K562 (cell line): ENCODE results near the gene IGDCC3. TPM values are rescaled to one million over a fixed set of nuclear protein-coding genes. Genes with fewer than 3 reads are reported as not detected.

ENCODE experiments used
- CHCHD3 ChIP-seq: fragments of 250-450 bp; sonication (Bioruptor Pico); IDR thresholded peaks from 2 replicates; pipeline ENCODE4 v2.1.2; 2022; ENCODE audit warnings: mild to moderate bottlenecking
- CTCFL ChIP-seq: IDR thresholded peaks from 2 replicates; pipeline ENCODE4 v1.6.1; 2011; ENCODE audit warnings: borderline replicate concordance, low read depth, mild to moderate bottlenecking, moderate library complexity, low read length; ENCODE audit not compliant: insufficient read depth, poor library complexity, severe bottlenecking
- EHMT2 ChIP-seq: fragments of 450-650 bp; IDR thresholded peaks from 2 replicates; pipeline ENCODE4 v1.6.1; 2018; ENCODE audit warnings: antibody characterized with exemption
- MECOM ChIP-seq: fragments of 250-450 bp; sonication (Bioruptor Pico); IDR thresholded peaks from 2 replicates; pipeline ENCODE4 v1.8.0; 2022; ENCODE audit warnings: inconsistent platforms
- RAD21 ChIP-seq, 2 experiments: fragments of 250-450 bp in 1 of 2; fragments of 450-650 bp in 1 of 2; sonication (Bioruptor Pico) in 1 of 2; formaldehyde crosslinking in 1 of 2; IDR thresholded peaks in 1 of 2; conservative IDR thresholded peaks in 1 of 2; 2 replicates each; pipeline versions ENCODE4 v1.4.0 to v1.8.0; 2020 to 2022; ENCODE audit warnings: mild to moderate bottlenecking in 2 of 2, moderate library complexity in 1 of 2
- SMC3 ChIP-seq: conservative IDR thresholded peaks from 2 replicates; pipeline ENCODE4 v1.6.1; 2011; ENCODE audit warnings: low read depth, low read length, improper control_type of control experiment; ENCODE audit not compliant: insufficient read depth
- SP2 ChIP-seq: IDR thresholded peaks from 2 replicates; pipeline ENCODE4 v1.6.1; 2011; ENCODE audit warnings: mild to moderate bottlenecking, low read depth, low read length, moderate library complexity; ENCODE audit not compliant: poor library complexity, severe bottlenecking; ENCODE audit errors: extremely low read depth
- SPI1 ChIP-seq: IDR thresholded peaks from 2 replicates; pipeline ENCODE4 v1.6.1; 2011; ENCODE audit warnings: low read depth, low read length, control low read depth, borderline replicate concordance
- TEAD1 ChIP-seq, 2 experiments: fragments of 450-650 bp in 1 of 2; sonication (generic) in 1 of 2; formaldehyde crosslinking; IDR thresholded peaks; 2 replicates each; pipeline versions ENCODE4 v1.4.0 to v1.8.0; 2020 to 2022; ENCODE audit warnings: mild to moderate bottlenecking in 2 of 2, missing genetic modification reagents in 1 of 2
- ZKSCAN1 ChIP-seq: fragments of 150-350 bp; IDR thresholded peaks from 2 replicates; pipeline ENCODE4 v1.6.1; 2016; ENCODE audit warnings: low read depth, low read length
- ZNF224 ChIP-seq: sonication (generic); formaldehyde crosslinking; IDR thresholded peaks from 2 replicates; pipeline ENCODE4 v1.8.0; 2022; ENCODE audit warnings: mild to moderate bottlenecking, missing genetic modification reagents
- ZNF239 ChIP-seq: fragments of 250-450 bp; sonication (Bioruptor Pico); IDR thresholded peaks from 2 replicates; pipeline ENCODE4 v1.4.0; 2020; ENCODE audit warnings: mild to moderate bottlenecking
- ZNF764 ChIP-seq: fragments of 250-450 bp; sonication (Bioruptor Pico); IDR thresholded peaks from 2 replicates; pipeline ENCODE4 v1.4.0; 2020; ENCODE audit warnings: low read depth, mild to moderate bottlenecking, moderate library complexity
- polyA plus RNA-seq, 8 experiments: library from polyadenylated mRNA; depleted of rRNA in 4 of 8; stranded (reverse) in 5 of 8; unstranded in 3 of 8; fragments of >200 nt; fragmentation: Nextera tagmentation in 2 of 8; fragmentation: Illumina TruSeq in 1 of 8; extraction: Ambion mirVana in 2 of 8; extraction: Trizol in 1 of 8; gene quantifications; 2 replicates each; pipeline versions ENCODE4 v1.2.1 to v1.2.3, GENCODE V29; 2011 to 2014; ENCODE audit warnings: inconsistent platforms in 1 of 8, missing spikeins in 1 of 8
- total RNA-seq, 7 experiments: library from RNA; depleted of rRNA in 6 of 7; stranded (reverse); fragments of >200 nt in 6 of 7; fragmentation: Illumina TruSeq in 2 of 7; extraction: Trizol in 2 of 7; gene quantifications; 2 replicates each; pipeline versions ENCODE4 v1.2.1 to v1.2.3, GENCODE V29; 2011 to 2021; ENCODE audit warnings: low replicate concordance in 1 of 7
- TF ChIP-seq, protein P1 (sequence below), 2 experiments: fragments of 450-650 bp; formaldehyde crosslinking in 1 of 2; IDR thresholded peaks; 2 replicates each; pipeline versions ENCODE4 v1.4.0 to v1.6.1; 2014 to 2020; ENCODE audit warnings: mild to moderate bottlenecking in 2 of 2, borderline replicate concordance in 1 of 2, low read depth in 1 of 2
- TF ChIP-seq, protein P2 (sequence below), 2 experiments: fragments of 250-450 bp in 1 of 2; fragments of 450-650 bp in 1 of 2; sonication (Bioruptor Pico) in 1 of 2; IDR thresholded peaks; 2 replicates each; pipeline versions ENCODE4 v1.6.1 to v1.8.0; 2016 to 2021; ENCODE audit warnings: mild to moderate bottlenecking in 2 of 2, moderate library complexity in 2 of 2, missing compliant biosample characterization in 1 of 2, missing genetic modification characterization in 1 of 2

Gene IGDCC3
- total and polyA plus RNA-seq, 9 of the 15 experiments (the other 6 are each of a cell fraction or from before 2014, with no cell fraction given): not detected

- TF ChIP-seq, protein P1, sequence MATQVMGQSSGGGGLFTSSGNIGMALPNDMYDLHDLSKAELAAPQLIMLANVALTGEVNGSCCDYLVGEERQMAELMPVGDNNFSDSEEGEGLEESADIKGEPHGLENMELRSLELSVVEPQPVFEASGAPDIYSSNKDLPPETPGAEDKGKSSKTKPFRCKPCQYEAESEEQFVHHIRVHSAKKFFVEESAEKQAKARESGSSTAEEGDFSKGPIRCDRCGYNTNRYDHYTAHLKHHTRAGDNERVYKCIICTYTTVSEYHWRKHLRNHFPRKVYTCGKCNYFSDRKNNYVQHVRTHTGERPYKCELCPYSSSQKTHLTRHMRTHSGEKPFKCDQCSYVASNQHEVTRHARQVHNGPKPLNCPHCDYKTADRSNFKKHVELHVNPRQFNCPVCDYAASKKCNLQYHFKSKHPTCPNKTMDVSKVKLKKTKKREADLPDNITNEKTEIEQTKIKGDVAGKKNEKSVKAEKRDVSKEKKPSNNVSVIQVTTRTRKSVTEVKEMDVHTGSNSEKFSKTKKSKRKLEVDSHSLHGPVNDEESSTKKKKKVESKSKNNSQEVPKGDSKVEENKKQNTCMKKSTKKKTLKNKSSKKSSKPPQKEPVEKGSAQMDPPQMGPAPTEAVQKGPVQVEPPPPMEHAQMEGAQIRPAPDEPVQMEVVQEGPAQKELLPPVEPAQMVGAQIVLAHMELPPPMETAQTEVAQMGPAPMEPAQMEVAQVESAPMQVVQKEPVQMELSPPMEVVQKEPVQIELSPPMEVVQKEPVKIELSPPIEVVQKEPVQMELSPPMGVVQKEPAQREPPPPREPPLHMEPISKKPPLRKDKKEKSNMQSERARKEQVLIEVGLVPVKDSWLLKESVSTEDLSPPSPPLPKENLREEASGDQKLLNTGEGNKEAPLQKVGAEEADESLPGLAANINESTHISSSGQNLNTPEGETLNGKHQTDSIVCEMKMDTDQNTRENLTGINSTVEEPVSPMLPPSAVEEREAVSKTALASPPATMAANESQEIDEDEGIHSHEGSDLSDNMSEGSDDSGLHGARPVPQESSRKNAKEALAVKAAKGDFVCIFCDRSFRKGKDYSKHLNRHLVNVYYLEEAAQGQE (IDR thresholded peaks at IDR 0.05; ENCODE audit: borderline replicate concordance): peak; percentile 56
- TF ChIP-seq, protein P1 (CRISPR knock-in tag; IDR thresholded peaks at IDR 0.05; ENCODE audit: low read depth): no peak
- TF ChIP-seq ZKSCAN1 (peak; percentile 58; the same call in 1 of the 2 replicates), ZNF239 (no peak), RAD21 (CRISPR knock-in tag; conservative IDR thresholded peaks at IDR 0.05 in 1 of 2, IDR thresholded peaks at IDR 0.05 in 1 of 2) (peak; percentile 60 to 80), ZNF764 (CRISPR knock-in tag) (no peak), SPI1 (peak; percentile 54; the same call in 1 of the 2 replicates), SP2 (no peak), ZNF224 (no peak), TEAD1 (CRISPR knock-in tag; IDR thresholded peaks at IDR 0.05) (peak in 1 of 2 experiments; percentile 62; a peak in 1 of 4 replicates), MECOM (CRISPR knock-in tag) (no peak), CHCHD3 (no peak), SMC3 (peak; percentile 70), EHMT2 (0 out of 2 replicates have a peak, but pooled peaks have one; percentile 8), CTCFL (peak; percentile 46)
- TF ChIP-seq, protein P2, sequence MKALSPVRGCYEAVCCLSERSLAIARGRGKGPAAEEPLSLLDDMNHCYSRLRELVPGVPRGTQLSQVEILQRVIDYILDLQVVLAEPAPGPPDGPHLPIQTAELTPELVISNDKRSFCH (CRISPR knock-in tag; IDR thresholded peaks at IDR 0.05): no peak
- TF ChIP-seq, protein P2 (tag; IDR thresholded peaks at IDR 0.05): 0 out of 2 replicates have a peak, but pooled peaks have one; percentile 23
These were observed 23.2 kb upstream of the IGDCC3 start (continued) for GRCh38 chr15:65400760-65401610.
